GM21737 (cell line): ENCODE results near the gene NDUFB5.
"Not testable (repeated sequence)": the region's sequence is repeated elsewhere in the genome, so short reads cannot be mapped to it uniquely, and the experiment has no call there.

Source experiments
- ATAC-seq: cut with Tn5 transposase; IDR thresholded peaks from one replicate; pipeline ENCODE4 v1.9.1; 2021; ENCODE audit warnings: mild to moderate bottlenecking, moderate library complexity; ENCODE audit not compliant: unreplicated experiment

The NDUFB5 gene

GRCh38 chr3:179630753-179631451 lies 26.3 kb downstream of the NDUFB5 start:
- ATAC-seq: no peak

DNA sequence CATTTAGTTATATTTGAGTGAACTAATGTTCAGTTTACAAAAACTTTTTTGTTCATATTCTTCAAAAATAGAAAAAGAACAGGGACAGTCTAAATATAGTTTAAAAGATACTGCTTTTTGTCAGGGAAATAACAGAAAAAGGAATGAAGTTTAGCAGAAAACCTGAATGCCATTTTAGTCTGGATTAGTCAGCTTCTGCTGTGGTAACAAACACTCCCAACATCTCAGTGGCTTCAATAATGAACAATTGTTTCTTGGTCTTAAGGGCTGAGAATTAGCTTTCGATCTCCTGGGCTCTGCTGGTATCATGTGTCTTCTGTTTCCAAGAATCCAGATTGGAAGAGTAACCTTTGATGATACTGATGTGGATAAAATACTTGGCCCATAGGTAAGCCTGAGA lies 35.9 kb downstream of the NDUFB5 start:
- no peak for ATAC-seq

DNA sequence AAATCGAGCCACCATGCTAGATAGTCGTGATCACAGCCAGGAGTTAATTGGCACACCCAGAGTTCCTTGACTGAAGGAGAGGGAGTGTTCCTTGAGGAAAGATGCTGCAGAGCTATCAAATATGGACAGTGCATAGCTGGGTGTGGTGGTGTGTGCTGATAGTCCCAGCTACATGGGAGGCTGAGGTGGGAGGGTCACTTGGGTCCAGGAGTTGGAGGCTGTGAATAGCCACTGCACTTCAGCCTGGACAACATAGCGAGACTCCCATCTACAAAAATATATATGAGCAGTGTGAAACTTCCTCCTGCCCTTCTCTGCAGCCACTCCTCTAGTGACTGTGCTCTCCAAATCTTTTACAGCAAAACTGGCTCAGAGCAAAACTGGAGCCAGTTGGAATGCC lies 38.3 kb downstream of the NDUFB5 start:
- no peak for ATAC-seq

GRCh38 chr3:179643837-179644236 lies 39.2 kb downstream of the NDUFB5 start:
- not testable (repeated sequence) for ATAC-seq

DNA sequence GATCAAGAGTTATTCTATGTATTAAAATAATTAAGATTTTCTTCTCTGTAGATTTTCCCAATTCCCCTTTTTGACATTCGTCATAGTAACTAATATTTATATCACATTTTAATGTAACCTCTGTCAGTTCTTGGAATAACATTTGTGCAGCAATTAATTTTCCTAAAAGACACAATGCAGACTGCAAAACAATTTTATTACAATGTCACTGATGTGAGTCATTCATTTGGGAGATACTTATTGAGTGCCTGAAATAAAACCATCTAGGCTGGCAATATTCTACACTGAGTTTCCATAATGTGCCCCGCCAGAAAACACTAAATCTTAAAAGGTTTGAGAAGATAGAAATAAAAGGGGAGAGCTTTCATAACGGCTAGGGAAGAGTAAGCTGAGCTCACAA lies 41.6 kb downstream of the NDUFB5 start:
- no peak for ATAC-seq

DNA sequence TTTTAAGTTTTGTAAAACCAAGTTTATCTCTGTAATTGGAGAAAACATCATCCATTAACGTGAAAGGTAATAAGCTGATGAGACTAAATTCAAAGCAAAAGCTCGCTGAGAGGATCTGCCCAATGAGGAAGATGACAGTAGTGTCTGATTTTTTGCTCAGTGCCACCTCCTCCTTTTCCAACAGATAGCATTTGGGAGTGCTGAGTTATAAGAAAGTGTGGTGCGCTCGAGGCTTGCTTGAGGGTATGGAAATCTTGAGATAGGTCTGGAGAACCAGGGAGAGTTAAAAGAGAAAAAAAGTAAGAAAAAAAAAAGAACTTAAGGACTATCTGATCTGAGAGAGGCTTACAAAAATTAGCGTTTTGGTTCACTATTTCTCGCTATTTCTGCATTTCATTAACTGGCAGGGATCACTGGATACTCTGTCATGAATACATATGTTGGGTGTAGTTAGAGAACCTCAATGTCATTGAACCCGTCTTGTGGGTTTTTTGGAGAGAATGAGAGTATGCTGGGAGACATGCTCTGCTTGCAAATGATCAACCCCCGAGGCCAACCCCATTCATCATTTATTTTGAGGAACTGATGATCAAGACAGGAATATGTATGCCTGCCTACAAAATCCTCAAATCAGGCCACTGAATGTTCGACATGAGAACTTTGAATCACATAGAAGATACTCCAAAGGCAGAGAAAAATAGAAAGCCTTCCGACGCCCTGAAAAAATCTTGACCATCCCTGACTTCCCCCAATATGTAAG lies 47.3 kb downstream of the NDUFB5 start:
- no peak for ATAC-seq

- peak; percentile 62 for ATAC-seq
Observed at GRCh38 chr3:179652447-179653095, 48.0 kb downstream of the NDUFB5 start, which contains the start of gene USP13. Gene USP13, plus strand, starts transcription at chr3:179653040. Its CDS starts 186 bp downstream, at chr3:179653226.

GRCh38 chr3:179653096-179653797 lies 48.7 kb downstream of the NDUFB5 start:
- ATAC-seq: peak; percentile 56

DNA sequence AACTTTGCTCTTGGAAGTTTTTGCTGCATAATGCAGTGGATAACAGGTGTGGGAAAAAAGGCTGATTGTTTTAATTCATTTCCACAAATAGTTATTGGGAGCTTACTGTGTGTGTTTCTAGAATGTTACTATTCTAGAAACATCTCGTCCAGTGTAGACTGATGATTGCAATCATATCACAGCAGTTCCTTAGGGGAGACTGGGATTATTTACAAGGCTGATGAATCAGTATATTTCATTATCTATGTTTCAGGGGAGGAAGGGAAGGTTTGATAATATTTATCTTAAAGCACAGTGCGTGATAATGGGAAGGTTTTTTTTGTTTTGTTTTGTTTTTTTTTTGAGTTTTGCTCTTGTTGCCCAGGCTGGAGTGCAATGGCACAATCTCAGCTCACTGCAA lies 50.6 kb downstream of the NDUFB5 start:
- no peak for ATAC-seq

DNA sequence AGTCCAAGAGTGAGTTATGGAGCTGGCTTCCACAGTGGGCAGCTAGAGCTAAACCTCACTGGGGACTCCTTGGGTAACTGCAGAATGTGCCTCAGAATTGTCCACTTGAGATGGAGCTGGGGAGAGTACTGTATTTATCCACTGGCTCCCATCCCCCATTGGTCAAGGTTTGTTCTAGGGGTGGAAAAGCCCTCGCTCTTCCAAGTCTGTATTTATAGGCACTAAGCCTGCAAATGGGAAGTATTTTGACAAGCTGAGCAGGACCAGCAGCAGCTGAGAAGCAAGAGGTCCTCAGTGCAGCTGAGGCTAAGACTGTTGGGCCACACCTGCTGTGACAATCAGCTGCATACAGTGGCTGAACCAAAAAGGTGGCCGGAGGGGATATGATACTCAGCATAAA lies 54.0 kb downstream of the NDUFB5 start:
- no peak for ATAC-seq

DNA sequence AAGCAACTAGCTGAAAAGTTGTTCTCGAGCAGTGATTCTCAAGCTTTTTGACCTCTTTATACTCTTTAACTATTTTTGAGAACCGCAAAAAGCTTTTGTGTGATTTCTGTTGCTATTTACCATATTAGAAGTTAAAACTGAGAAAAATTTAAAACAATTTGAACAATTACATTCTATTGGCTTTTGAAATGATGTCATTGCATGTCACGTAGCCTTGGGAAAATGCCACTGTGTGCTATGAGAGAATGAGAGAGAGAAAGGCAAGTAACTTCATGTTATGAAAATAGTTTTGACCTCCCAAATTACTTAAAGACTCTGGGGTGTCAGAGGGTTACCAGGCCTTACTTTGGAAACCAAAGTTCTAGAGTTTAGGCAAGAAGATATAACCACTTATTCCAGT lies 56.3 kb downstream of the NDUFB5 start:
- no peak for ATAC-seq

DNA sequence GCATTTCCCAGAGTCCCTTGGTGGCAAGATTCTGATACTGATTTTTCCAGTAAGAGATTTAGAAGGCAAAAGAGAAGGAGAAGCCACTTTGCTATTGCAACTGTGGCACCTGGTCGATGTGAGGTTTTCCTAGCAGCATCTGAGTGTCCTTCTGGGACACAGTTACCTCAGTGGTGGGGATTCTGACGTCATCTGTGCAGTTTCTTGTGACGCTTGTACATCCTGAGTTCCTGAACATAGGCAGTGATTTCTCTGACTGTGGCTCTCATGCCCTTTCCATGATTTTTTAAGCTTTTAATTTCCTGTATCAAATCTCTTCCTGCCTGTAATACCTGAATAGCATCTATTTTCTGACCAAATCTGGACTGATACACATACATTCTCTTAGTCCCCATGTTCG lies 57.2 kb downstream of the NDUFB5 start:
- no peak for ATAC-seq

- ATAC-seq: no peak
Observed at GRCh38 chr3:179663093-179663492, 58.5 kb downstream of the NDUFB5 start.

DNA sequence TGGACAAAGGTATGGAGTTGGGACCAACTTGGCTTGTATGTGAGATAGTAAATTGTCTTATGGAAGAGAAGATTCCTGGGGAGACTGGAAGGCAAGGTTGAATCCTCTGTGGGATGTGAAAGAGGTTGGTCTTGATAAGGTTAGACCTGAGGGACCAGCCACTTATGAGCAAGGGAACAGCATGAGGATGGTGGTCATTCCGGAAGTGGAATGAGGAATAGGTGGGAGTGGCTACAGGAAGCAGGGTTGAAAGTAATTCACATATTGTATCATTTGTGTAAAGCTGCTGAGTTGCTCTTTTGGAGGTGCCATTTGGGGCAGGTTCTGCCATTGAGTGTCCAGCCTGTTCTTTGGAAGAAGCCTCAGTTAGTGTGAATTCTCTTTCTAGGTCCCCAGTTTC lies 61.4 kb downstream of the NDUFB5 start:
- ATAC-seq: no peak

DNA sequence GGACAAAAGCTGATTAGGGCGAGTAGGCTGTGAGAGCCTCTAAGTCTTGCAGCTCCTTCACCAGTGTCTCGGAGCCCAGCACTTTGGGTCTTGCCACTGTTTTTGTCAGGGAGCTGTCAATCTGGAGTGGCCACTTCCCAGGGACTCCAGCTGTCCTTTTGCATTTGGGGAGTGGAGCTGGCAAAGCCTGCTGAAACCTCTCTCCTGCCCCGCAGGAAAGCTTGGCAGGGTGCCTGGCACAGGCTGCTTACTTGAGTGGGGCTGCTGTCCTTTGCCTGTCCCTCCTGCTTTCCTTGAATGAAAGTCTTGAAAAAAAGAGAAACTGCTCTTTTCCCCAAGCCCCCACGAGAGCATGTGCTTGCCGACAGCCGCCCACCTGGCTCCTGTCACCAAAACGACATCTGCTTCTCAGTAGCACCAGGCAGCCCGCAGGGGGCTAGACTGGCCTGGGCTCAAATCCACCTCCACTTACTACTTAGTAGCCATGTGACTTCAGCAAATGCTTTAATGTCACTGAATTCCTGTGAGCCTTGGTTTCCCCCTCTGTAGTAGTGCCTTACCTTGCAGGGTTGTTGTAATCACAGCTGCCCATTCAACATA lies 61.9 kb downstream of the NDUFB5 start:
- no peak for ATAC-seq

DNA sequence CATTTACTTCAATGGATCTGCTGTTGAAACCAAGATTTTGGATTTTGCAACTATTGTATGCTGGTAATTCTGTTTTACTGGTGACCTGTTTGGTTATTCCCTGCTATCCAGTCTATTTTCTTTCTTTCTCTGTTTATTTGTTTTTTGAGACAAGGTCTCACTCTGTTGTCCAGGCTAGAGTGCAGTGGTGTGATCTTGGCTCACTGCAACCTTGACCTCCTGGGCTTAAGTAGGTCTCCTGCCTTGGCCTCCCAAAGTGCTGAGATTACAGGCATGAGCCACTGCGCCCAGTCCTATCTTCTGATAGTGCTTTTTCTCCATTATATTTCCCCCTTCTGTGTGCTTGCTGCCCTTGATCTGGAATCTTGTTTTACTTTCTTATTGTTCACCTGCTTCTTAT lies 63.8 kb downstream of the NDUFB5 start:
- ATAC-seq: no peak

GRCh38 chr3:179670311-179670710 lies 65.7 kb downstream of the NDUFB5 start:
- no peak for ATAC-seq

DNA sequence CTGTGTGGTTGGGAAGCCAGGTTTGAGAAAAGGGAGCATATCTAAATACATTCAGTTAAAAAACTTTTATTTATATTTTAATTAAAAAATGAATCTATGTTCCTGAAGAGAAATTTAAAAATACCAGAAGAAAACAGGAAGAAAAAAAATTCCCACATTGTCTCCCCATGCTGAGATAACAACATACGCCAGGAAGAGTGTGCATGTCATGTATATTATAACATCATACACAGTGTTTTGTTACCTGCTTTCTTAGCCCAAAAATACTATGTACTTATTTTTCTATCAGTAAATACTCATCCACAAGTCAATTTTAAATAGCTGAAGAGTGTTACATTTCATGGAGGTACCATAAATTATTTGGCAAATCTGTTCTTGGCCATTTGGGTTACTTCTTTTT lies 66.7 kb downstream of the NDUFB5 start:
- no peak for ATAC-seq

GRCh38 chr3:179671747-179672242 lies 67.2 kb downstream of the NDUFB5 start:
- ATAC-seq: no peak

DNA sequence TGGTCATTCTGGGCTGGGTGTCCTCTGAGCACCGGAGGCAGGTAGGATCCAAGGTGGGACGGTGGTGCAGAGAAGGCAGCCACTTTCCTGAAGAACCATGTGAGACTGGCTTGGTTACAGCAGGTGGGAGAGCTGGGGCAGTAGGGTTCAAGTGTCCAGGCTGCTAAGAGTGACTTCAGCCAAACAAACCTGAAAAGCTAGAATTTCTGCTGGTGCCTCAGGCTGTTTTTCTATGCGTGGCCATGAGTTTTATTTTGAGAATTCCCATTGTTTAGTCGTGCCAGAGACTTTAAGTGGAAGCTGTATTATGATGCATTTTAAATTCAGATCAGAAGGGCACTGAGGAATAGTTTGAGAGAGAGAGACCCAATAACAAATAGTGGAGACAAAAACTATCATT lies 68.3 kb downstream of the NDUFB5 start:
- no peak for ATAC-seq

DNA sequence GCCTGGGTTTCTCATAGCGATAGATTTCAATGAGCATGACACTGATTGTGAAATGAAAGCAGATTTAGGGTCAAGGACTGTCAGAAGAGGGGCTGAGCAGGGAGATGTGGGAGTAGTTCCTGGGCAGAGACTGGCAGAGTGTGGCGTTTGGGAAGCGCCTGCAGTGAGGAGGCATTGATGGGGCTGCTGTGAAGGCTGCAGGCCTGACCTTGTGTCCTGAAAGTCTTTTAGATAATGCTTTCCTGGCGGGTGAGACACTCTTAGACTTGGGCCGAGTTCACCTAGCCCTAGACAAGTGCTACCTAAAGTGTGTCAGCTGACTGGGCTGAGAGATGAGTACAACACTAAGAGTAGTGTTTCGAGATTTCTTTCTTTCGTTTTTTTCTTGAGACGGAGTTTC lies 68.9 kb downstream of the NDUFB5 start:
- no peak for ATAC-seq
